Muscle layer of duodenum (tissue), 2 donors: ENCODE results near the gene PEAK1.

Experiments used
- H3K27ac ChIP-seq: one replicate; pipeline ENCODE4 v1.7.0; 2013; ENCODE audit warnings: mild to moderate bottlenecking, low read length
- H3K27me3 ChIP-seq: one replicate; pipeline ENCODE4 v1.7.0; 2013; ENCODE audit warnings: low read depth, mild to moderate bottlenecking, control low read depth, low read length
- H3K36me3 ChIP-seq, 2 donors: one replicate each; pipeline ENCODE4 v1.7.0; 2013; ENCODE audit warnings: low read length in 2 of 2, control low read depth in 1 of 2, mild to moderate bottlenecking in 1 of 2; ENCODE audit not compliant: insufficient read depth in 2 of 2, control insufficient read depth in 1 of 2
- H3K4me1 ChIP-seq, 2 donors: one replicate each; pipeline ENCODE4 v1.7.0; 2013; ENCODE audit warnings: low read length in 2 of 2, mild to moderate bottlenecking in 2 of 2, control low read depth in 1 of 2, moderate library complexity in 1 of 2; ENCODE audit not compliant: insufficient read depth in 2 of 2, control insufficient read depth in 1 of 2
- H3K4me3 ChIP-seq, 2 donors: one replicate each; pipeline ENCODE4 v1.7.0; 2013; ENCODE audit warnings: low read length in 2 of 2, low read depth in 1 of 2, mild to moderate bottlenecking in 1 of 2
- H3K9me3 ChIP-seq, 2 donors: one replicate each; pipeline ENCODE4 v1.7.0; 2013; ENCODE audit warnings: low read length in 2 of 2, control low read depth in 1 of 2, mild to moderate bottlenecking in 1 of 2; ENCODE audit not compliant: control insufficient read depth in 1 of 2
- donor health status: healthy.

The PEAK1 gene

DNA sequence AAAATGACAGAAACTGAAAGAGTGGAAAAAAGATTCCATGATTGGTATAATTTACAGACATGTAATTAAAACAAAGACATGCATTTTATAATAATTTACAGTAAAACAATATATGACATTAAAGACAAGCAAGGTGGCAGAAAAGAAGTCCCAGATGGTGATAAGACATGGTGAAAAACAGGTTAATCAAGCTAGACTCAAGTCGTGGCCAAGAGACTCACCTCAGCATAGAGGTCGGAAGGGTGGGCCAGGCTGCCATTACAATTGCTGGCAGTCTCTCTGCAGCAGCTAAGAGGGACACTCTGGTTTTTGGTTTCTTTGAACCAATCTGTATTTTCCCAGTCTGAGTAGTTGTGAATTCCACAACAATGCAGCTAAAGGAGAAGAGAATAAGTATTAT, 367.3 kb downstream of the PEAK1 start:
- no peak overlapping the region for H3K4me3 ChIP-seq
- H3K4me1 ChIP-seq: peaks cover 0 to 4% of the 10 kb centered on the region in 2 donors
- H3K27ac ChIP-seq: no peak overlapping the region
- peaks cover 9 to 12% of the 10 kb centered on the region in 2 donors for H3K36me3 ChIP-seq
- no peaks in the 10 kb centered on the region for H3K27me3 ChIP-seq
- no peaks in the 10 kb centered on the region for H3K9me3 ChIP-seq
